NAMALWA (cell line): ENCODE measurements around the gene MPZL3.

Source experiments
- DNase-seq: peaks from one replicate; pipeline ENCODE4 v3.0.0-alpha.2; 2015; ENCODE audit warnings: low spot score

MPZL3 gene

GRCh38 chr11:118264569-118265465 lies 12.7 kb upstream of the MPZL3 start:
- DNase-seq, result no peak

GRCh38 chr11:118263695-118264568 lies 11.8 kb upstream of the MPZL3 start, which contains the start of gene MPZL2:
TSS of gene MPZL2 (minus strand) at chr11:118264297. CDS start at chr11:118264153, 144 bp downstream.
- no peak for DNase-seq

- no peak for DNase-seq
Measured at GRCh38 chr11:118263112-118263511, 10.9 kb upstream of the MPZL3 start.

GRCh38 chr11:118260353-118260752 lies 8.2 kb upstream of the MPZL3 start:
- DNase-seq, result no peak

- DNase-seq, result no peak
Measured at GRCh38 chr11:118259138-118259537, 7.0 kb upstream of the MPZL3 start.

GRCh38 chr11:118258410-118258809 lies 6.2 kb upstream of the MPZL3 start:
- DNase-seq, result peak; percentile 73

- no peak for DNase-seq
Measured at GRCh38 chr11:118252688-118253087, 523 bp upstream of the MPZL3 start.

- DNase-seq, result no peak
Measured at GRCh38 chr11:118247041-118247440, 5.1 kb downstream of the MPZL3 start.

- no peak for DNase-seq
Measured at GRCh38 chr11:118245936-118246562, 6.1 kb downstream of the MPZL3 start.

- DNase-seq, result no peak
Measured at GRCh38 chr11:118243993-118244762, 8.0 kb downstream of the MPZL3 start.

GRCh38 chr11:118243161-118243560 lies 9.0 kb downstream of the MPZL3 start:
- no peak for DNase-seq

GRCh38 chr11:118241764-118242098 lies 10.4 kb downstream of the MPZL3 start:
- DNase-seq, result no peak

GRCh38 chr11:118240999-118241763 lies 11.0 kb downstream of the MPZL3 start:
- no peak for DNase-seq

- DNase-seq, result no peak
Measured at GRCh38 chr11:118239509-118240205, 12.5 kb downstream of the MPZL3 start.

GRCh38 chr11:118238929-118239328 lies 13.2 kb downstream of the MPZL3 start:
- DNase-seq, result no peak

GRCh38 chr11:118238421-118238820 lies 13.7 kb downstream of the MPZL3 start:
- no peak for DNase-seq

GRCh38 chr11:118236170-118236569 lies 16.0 kb downstream of the MPZL3 start:
- DNase-seq, result no peak

GRCh38 chr11:118234833-118235232 lies 17.3 kb downstream of the MPZL3 start:
- DNase-seq, result no peak

GRCh38 chr11:118233850-118234249 lies 18.3 kb downstream of the MPZL3 start:
- DNase-seq, result no peak

- no peak for DNase-seq
Measured at GRCh38 chr11:118233377-118233776, 18.8 kb downstream of the MPZL3 start.
